GM21737 (cell line): ENCODE data around the gene CYP24A1.

Experiments used
- ATAC-seq: cut with Tn5 transposase; IDR thresholded peaks from one replicate; pipeline ENCODE4 v1.9.1; 2021; ENCODE audit warnings: mild to moderate bottlenecking, moderate library complexity; ENCODE audit not compliant: unreplicated experiment

CYP24A1 gene

GRCh38 chr20:54204063-54204462 is 30.3 kb upstream of the CYP24A1 start:
- no peak for ATAC-seq

GRCh38 chr20:54203281-54203680 is 29.5 kb upstream of the CYP24A1 start:
- ATAC-seq = no peak

- no peak for ATAC-seq
These were observed 27.6 kb upstream of the CYP24A1 start for GRCh38 chr20:54201268-54201846.

DNA sequence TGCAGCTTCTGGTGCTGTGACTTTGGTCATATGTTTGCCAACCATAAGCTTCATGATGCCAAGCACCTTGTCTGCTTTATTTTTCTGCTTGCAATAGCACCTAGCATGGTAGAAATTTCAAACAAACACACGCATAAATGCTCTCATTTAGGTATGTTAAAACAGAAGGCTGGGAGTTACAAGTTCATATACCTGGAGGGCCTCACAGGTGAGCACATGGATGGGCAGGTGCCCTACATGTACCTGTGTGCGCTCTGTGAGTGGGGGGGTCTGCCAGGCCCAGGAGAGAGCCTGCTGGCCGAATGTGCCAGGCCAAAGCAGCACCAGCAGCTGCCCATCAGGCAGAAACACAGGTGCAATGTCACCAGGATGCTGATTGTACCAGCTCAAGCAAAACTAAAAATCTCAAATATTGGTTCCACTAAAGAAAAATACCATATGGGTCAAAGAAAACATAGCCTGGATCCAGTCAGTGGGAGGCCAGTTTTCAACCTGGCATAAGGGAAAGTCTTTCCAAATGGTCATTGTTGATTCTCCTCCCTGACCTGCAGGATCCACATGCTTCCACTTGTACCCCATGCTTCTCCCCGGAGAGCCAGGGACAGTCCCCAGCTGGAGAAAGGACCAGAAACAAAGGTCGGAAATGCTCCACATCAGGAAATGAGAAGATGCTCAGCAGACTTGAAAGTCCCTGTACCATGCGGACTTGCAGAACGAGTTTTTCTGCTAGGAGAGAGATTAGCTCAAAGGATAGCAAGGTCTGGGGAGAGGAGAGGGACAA is 26.9 kb upstream of the CYP24A1 start:
- no peak for ATAC-seq

DNA sequence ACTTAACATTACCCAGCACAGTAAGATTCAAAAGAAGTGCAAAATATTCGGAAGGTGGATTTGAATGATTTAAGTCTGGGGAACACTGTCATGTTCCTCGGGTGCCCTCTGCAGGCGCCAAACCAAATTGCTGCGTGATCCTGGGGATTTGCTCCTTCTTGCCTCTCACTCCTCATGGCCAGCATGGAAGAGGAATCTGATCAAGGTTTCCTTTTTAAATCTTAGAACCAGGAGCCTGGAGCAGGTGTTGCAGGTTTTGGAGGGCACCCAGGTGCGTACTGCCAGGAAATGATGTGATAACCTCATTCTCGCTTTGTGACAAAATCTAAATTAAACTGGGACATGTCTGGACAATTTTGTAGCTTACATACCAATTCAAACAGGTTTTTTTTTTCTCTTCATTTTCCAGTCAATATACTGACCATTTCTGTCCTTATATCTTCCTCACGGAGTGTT is 26.0 kb upstream of the CYP24A1 start:
- no peak for ATAC-seq

DNA sequence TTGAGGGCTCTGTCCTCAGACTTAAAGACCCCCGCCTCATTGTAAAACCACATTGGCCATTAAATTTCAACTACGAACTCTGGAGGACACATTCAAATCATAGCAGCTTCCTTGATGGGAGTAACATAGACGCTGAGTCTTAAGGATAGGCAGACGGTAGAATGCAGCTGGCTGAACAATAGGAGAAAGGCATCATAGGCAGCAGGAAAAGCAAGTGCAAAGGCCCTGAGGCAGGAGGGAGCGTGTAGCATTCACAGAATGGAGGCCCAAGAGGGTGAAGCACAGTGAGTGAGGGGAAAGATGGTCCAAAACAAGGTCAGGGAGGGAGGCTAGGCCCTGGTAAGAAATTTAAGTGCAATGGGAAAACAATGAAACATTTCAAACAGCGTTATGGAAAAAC is 25.5 kb upstream of the CYP24A1 start:
- no peak for ATAC-seq

DNA sequence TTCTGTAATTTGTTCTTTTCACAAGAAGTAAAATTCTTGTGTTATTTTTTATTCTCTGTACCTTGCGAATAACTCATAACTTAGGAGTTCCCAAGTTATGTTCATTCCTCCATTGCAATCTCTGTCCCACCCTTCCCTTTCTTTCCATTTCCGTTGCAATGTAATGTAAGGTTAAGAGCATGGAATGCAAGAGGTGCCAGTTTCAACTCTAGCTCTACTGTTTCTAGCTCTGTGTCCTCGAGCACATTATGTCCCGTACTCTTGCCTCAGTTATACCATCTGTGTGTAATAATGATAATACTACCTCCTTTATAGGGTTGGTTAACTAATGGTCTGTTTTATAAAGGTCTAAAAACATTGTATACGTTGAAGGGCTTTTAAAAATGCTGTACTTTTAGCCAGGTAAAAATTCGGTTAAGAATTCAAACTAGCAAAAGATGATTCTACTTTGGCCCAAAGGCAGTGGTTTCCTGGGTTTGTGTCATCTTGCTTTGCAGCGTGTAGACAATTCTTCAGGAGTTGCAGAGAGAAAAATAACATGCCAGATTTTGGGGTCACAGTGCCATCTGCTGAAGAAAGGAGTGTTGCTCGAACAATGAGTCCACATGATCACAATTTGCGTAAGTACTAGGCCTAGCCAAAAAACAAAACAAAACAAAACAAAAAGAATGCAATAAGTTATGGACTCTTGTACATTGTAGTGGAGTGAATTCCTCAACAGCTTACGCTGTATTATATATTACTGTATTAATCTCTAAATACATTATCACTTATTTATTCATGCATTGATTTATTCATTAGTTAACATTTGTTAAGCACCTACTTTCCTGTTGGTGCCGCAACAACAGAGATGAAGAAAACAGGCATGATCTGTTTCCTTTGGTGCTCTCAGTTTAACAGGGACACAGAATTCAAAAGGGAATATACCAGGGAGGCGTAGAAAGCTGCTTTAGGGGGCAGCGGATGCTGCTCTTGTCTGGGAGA is 24.1 kb upstream of the CYP24A1 start:
- no peak for ATAC-seq

- ATAC-seq = no peak
These were observed 22.0 kb upstream of the CYP24A1 start for GRCh38 chr20:54195483-54196472.

GRCh38 chr20:54194724-54195438 is 21.1 kb upstream of the CYP24A1 start:
- ATAC-seq = no peak

GRCh38 chr20:54193817-54194216 is 20.0 kb upstream of the CYP24A1 start:
- ATAC-seq = no peak

DNA sequence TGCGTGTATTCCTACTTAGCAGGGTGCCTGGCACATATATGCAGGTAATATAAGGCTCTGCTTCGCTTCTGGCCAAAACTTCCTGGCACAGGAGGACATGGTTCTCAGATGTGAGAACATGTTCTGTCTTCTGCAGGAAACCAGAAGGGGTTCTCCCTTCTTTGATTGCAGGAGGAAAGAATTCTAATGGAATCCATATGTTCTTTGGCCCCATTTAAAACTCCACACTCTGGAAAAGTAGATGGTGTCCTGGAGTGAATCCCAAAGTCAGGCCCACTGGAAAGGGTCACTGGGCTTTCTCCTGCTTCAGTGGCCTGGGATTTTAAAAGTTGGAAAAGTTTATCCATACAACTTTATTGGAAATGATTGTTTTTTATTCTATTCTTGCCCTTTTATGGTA is 16.4 kb upstream of the CYP24A1 start:
- no peak for ATAC-seq

DNA sequence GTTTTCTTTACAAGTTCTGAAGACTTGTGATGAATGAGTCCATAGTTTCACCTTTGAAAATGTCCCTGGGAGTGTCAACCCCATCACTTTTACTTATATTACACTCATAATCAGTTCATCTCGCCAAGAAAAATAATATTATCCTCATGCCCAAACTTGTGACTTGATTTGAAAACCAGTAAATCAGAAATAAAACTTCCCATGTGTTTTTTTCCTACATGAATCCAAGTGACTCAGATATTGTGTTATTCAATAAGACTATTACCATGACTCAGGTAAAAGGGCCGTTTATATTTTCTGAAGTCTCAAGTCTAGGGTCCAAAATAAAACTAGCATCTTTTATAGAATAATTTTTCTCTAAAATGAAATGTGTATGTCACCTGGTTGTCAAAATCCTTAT is 15.8 kb upstream of the CYP24A1 start:
- no peak for ATAC-seq

- no peak for ATAC-seq
These were observed 14.5 kb upstream of the CYP24A1 start for GRCh38 chr20:54188132-54188849.

GRCh38 chr20:54184904-54185626 is 11.3 kb upstream of the CYP24A1 start:
- ATAC-seq = no peak

- no peak for ATAC-seq
These were observed 10.3 kb upstream of the CYP24A1 start for GRCh38 chr20:54184071-54184470.

DNA sequence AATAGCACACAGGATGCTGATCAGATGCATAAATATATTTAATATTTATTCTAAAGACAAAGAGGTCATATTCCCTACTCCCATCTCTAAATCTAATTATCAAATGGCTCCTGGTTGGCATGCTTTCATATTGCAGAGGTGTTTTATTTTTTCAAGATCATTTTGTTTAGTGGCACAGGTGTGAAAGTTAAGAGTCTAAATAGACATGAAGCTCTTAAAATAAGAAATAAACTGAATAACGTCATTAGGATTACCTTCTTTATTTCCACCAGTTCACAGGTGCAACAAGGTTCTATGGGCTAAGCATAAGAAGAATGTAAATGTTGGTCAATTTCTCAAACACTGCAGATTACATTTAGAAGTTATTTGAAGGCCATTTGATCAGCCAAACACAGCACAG is 7.1 kb upstream of the CYP24A1 start:
- ATAC-seq = no peak

- no peak for ATAC-seq
These were observed 6.2 kb upstream of the CYP24A1 start for GRCh38 chr20:54179946-54180345.

DNA sequence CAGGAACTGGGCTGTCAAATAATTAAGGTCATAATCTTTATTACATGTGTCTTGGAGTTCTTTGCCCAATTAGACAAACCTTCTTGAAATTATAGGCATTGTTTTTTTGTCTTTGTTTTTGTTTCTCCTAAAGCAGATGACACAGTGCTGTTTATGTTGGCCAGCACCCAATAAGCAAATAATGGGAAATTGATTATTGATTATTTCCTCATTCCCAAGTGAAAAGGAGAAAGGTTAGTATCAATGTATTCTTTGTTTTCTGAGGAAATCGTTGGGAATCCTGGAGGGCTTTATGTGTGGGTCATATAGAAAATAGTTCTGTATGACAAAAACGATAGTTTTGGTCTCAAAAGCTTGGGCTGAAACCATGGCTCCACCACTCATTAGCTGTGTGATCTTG is 4.5 kb upstream of the CYP24A1 start:
- no peak for ATAC-seq
